Measurements from ENCODE around the gene ADGRV1.
"Not testable (repeated sequence)": the region's sequence is repeated elsewhere in the genome, so short reads cannot be mapped to it uniquely, and the experiment has no call there.

ADGRV1 gene

GRCh38 chr5:90802474-90803317 is 244.1 kb downstream of the ADGRV1 start:
- in situ Hi-C loops (cut with MboI; ENCODE audit: low sequenced_read_pairs): no loop called here

- in situ Hi-C loops (cut with MboI; ENCODE audit: low sequenced_read_pairs): no loop called here
These were observed 244.8 kb downstream of the ADGRV1 start for GRCh38 chr5:90803381-90803780.

DNA sequence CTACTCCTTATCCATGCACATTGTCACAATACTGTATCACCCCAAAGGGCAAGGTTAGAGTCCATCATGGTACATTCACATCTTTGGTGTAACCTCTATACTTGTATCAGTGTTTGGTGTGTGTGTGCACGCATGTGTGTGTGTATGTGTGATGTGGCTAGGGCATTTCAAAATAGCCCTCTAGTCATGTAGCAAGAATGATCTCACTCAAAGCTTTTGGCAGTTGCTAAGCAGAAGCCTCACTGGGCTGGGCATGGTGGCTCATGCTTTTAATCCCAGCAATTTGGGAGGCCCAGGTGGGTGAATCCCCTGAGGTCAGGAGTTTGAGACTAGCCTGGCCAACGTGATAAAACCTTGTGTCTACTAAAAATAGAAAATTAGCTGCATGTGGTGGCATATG is 245.3 kb downstream of the ADGRV1 start:
- in situ Hi-C loops (cut with MboI; ENCODE audit: low sequenced_read_pairs): no loop called here

DNA sequence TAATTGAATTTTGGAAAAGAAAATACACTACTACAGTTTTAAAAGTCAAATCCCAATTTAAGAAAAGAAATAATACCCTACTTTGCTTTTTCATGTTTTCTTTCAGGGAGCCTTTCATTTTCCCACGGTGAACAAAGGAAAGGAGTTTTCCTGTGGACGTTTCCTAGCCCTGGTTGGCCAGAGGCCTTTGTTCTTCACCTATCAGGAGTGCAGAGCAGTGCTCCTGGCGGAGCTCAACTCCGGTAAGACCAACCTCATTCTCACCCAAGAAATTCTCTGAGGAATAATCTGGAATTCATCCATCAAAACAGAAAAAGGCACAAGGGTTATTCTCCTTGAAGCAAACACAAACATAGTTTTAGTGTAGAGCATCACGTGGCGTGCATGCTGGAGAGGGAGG is 248.9 kb downstream of the ADGRV1 start:
- in situ Hi-C loops (cut with MboI; ENCODE audit: low sequenced_read_pairs): no loop called here

DNA sequence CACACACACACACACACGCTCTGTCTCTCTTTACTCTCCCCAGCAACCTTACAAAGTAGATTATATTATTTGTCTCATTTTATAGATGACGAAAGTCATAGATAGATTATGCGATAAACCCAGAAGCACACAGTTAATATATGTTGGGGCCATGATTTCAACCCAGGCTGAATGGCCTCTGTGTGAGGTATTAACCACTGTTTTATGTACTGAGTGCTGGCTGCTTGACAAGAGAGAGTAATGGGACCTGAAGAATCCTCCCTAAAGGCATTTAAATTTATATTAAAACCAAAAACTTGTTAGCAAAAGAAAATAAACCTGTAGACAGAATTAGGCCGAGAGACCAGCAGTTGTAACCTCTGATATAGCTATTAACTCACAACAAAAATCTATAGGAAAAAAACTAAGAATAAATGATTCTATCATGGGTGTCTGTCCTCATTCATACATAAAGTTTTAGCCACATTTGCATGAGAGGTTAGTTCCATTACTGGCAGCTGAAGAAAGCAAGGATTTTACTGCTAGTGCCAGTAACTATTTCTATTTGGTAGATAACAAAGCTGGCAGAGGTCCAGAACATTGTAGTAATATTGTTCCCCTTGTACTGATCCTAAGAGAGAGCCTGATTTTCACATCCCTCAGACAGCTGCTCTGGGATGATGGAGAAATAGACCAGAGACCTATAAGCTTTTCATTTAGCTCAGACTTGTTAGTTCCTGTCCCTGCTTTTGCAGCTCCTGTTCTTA is 250.9 kb downstream of the ADGRV1 start:
- in situ Hi-C loops (cut with MboI; ENCODE audit: low sequenced_read_pairs): no loop called here

DNA sequence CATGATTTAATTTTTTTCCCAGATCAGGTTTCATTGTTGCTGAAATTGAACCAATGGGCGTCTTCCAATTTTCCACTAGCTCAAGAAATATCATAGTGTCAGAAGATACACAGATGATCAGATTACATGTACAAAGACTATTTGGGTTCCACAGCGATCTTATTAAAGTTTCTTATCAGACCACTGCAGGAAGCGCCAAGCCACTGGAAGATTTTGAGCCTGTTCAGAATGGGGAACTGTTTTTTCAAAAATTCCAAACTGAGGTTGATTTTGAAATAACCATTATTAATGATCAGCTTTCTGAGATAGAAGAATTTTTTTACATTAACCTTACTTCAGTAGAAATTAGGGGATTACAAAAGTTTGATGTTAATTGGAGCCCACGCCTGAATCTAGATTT is 251.6 kb downstream of the ADGRV1 start:
- in situ Hi-C loops (cut with MboI; ENCODE audit: low sequenced_read_pairs): no loop called here

- in situ Hi-C loops (cut with MboI; ENCODE audit: low sequenced_read_pairs): no loop called here
These were observed 254.8 kb downstream of the ADGRV1 start for GRCh38 chr5:90813392-90813791.

DNA sequence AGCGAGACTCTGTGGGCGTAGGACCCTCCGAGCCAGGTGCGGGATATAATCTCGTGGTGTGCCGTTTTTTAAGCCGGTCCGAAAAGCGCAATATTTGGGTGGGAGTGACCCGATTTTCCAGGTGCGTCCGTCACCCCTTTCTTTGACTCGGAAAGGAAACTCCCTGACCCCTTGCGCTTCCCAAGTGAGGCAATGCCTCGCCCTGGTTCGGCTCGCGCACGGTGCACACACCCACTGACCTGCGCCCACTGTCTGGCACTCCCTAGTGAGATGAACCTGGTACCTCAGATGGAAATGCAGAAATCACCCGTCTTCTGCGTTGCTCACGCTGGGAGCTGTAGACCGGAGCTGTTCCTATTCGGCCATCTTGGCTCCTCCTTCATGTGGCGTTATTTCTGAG is 263.5 kb downstream of the ADGRV1 start:
- in situ Hi-C loops (cut with MboI; ENCODE audit: low sequenced_read_pairs): not testable (repeated sequence)

DNA sequence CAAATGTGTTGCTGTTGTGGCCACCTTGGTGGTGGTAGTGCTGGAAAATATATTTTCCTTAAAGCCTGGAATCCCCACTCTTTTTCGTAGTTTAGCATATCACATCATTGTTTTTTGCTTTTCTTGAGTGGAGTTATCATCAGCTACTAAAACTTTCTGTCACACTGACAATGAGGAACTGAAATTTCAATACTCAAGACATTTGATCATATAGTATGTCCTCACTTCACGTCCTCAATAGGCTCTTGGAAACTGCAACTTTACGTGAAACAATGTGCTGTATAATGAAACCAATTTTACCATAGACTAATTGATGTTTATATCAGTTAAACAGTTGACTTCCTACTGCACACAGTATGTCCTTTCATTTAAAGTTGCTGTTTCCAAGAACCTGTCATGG is 265.8 kb downstream of the ADGRV1 start:
- in situ Hi-C loops (cut with MboI; ENCODE audit: low sequenced_read_pairs): no loop called here

- in situ Hi-C loops (cut with MboI; ENCODE audit: low sequenced_read_pairs): no loop called here
These were observed 271.5 kb downstream of the ADGRV1 start for GRCh38 chr5:90830058-90830457.

DNA sequence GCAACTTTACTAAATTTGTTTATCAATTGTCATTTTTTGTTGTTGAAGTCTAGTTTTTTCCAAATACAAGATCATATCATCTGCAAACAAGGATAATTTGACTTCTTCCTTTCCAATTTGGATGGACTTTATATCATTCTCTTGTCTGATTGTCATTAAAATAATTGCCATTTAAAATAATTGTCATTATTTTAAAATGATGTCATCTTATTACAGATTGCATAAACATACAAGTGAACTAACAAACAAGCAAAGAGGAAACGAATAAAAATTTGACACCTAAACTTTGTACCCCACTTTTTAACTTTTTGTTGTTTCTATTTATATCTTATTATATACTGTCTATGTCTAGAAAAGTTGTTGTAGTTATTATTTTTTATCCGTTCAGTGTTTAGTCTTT is 275.2 kb downstream of the ADGRV1 start:
- in situ Hi-C loops (cut with MboI; ENCODE audit: low sequenced_read_pairs): no loop called here

DNA sequence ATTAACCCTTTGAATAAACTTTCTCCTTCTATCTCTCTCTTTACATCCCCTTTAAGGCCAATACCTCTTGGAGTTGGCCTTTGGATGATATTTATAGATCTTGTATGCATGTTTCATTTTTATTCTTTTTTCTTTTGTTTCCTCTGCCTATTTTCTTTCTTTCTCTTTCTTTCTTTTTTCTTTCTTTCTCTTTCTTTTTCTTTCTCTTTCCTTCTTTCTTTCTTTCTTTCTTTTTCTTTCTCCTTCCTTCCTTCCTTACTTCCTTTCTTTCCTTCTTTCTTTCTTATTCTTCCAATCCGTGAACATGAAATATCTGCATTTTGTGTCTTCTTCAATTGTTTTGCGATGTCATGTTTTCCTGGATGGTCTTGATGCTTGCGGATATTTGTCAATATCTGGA is 276.1 kb downstream of the ADGRV1 start:
- in situ Hi-C loops (cut with MboI; ENCODE audit: low sequenced_read_pairs): no loop called here

DNA sequence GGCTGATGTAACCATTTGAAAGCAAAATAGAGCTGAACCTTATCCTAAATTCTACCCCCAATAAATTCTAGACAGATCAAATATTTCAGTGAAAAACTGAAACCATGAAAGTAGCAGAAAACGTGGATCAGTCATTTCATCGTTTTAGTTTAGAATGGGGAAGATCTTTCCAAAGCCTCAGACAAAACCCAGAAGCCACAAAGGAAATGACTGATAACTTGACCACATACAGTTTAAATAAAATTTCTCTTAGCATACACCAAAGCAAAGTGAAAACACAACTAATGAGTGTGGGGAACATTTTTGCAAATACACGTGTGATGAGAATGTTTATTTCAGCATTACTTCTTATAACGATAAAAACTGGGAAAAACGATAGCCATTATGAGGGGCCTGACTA is 284.8 kb downstream of the ADGRV1 start:
- in situ Hi-C loops (cut with MboI; ENCODE audit: low sequenced_read_pairs): no loop called here

DNA sequence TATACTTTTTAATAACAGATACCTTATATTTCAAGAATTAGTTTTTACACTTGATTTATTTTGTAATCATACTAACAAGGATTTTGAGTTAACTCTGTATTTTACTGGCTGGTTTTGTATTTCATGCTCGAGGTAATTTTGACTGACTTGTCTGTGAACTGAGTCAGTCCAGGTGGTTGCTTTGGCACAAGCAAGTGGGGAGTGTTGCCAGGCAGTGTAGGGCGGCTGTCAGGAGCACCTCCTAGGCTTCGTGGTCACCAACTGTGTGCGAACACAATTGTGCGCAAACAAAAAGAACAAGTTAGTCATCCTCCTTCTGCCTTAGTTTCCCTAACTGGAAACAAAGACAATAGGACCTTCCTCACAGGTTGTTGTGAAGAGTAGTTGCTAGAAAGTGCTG is 286.3 kb downstream of the ADGRV1 start:
- in situ Hi-C loops (cut with MboI; ENCODE audit: low sequenced_read_pairs): no loop called here

GRCh38 chr5:90845723-90846554 is 287.3 kb downstream of the ADGRV1 start:
- in situ Hi-C loops (cut with MboI; ENCODE audit: low sequenced_read_pairs): no loop called here

GRCh38 chr5:90847606-90848005 is 289.0 kb downstream of the ADGRV1 start:
- in situ Hi-C loops (cut with MboI; ENCODE audit: low sequenced_read_pairs): not testable (repeated sequence)

DNA sequence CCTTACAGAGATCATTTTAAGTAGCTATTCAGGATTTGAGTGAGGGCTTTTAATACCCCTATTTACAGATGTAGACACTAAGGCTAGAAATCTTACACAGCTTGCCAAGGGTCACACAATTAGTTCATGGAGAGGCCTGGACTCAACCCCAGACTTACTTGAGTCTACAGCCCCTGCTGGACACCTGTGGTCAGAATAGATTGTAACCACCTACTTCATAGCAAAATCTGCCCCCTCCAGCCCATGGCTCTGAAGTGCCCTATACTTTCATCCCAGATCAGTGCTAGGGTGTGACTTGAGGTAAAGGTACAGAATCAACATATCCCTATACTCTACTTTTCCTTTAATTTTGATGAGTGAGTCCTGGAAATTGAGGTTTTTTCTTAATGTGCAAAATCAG is 291.3 kb downstream of the ADGRV1 start:
- in situ Hi-C loops (cut with MboI; ENCODE audit: low sequenced_read_pairs): no loop called here

DNA sequence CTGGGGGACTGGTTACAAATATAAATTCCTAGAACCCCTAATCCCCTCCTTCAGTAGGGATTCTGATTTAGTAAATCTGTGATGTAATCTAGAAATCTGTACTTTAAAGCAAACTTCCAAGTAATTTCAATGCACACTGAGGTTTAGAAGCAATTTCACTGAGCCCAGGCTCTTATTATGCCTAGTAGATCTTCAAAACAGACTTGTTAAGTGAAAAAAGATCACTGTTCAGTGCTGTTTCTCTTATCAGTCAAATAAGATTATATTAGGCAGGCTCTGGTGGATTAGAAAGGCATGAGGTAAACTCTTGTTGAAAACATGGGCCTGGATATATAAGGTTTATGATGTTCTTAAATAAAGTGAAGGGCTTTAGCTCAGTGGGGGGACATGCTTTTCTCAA is 293.9 kb downstream of the ADGRV1 start:
- in situ Hi-C loops (cut with MboI; ENCODE audit: low sequenced_read_pairs): no loop called here

DNA sequence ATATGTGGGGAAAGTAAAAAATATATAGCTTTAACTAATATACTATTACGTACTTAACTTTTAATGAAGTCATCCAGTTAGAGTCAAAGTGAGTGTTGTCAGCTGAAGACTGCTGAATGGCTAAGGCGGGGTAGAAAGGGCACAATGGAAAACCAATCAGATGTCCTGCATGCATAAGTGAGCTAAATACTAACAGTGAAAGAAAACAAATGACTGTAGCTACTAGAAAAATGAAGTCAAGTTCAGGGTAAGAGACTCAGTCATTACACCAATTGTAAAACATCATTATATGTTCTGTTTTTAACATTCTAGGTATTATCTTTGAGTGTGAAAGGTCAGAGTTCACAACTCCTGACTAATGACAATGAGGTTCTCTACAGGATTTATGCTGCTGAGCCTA is 295.2 kb downstream of the ADGRV1 start:
- in situ Hi-C loops (cut with MboI; ENCODE audit: low sequenced_read_pairs): no loop called here

DNA sequence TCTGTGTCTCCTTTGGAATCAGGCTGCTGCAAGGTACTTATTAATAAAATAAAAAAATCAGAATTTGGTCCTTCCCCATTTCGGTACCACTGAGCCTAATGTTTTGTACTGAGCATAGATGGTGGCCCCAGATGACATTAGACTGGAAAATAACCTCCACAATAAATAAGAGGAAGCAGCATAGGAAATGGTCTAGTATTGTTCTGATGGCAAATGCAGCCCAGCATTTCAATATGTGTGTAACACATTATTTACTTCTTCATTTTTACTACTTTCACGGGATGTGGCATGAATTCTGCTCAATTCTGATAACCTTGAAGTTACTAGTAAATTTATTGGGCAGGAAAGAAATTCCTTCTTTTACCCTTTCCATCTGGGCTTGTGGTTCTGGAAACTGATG is 295.6 kb downstream of the ADGRV1 start:
- in situ Hi-C loops (cut with MboI; ENCODE audit: low sequenced_read_pairs): no loop called here

GRCh38 chr5:90855296-90856010 is 296.9 kb downstream of the ADGRV1 start:
- in situ Hi-C loops (cut with MboI; ENCODE audit: low sequenced_read_pairs): no loop called here

All from hTERT RPE-1 (cell line).